ENCODE measurements around the gene GJA10.

GJA10 gene

GRCh38 chr6:89932245-89932802 is 38.1 kb downstream of the GJA10 start:
- TF ChIP-seq GATA1 (IDR thresholded peaks at IDR 0.05; ENCODE audit: low read depth, low read length), result no peak
- TF ChIP-seq POLR2A (IDR thresholded peaks at IDR 0.05; ENCODE audit: low read length), result no peak
- DNase-seq, result peak in 1 of 2 experiments; percentile 13

- TF ChIP-seq GATA1 (IDR thresholded peaks at IDR 0.05; ENCODE audit: low read depth, low read length) (no peak), POLR2A (IDR thresholded peaks at IDR 0.05; ENCODE audit: low read length) (no peak)
Measured at GRCh38 chr6:89934685-89935366, 40.6 kb downstream of the GJA10 start.

GRCh38 chr6:89936177-89936576 is 41.9 kb downstream of the GJA10 start:
- TF ChIP-seq POLR2A (IDR thresholded peaks at IDR 0.05; ENCODE audit: low read length) (no peak), GATA1 (IDR thresholded peaks at IDR 0.05; ENCODE audit: low read depth, low read length) (no peak)
- peak in 1 of 2 experiments; percentile 19 for DNase-seq

More at GRCh38 chr6:89934685-89935366, 40.6 kb downstream of the GJA10 start:
- DNase-seq, result no peak

GRCh38 chr6:89938014-89938413 is 43.7 kb downstream of the GJA10 start:
- no peak for TF ChIP-seq GATA1 (IDR thresholded peaks at IDR 0.05; ENCODE audit: low read depth, low read length)
- no peak for TF ChIP-seq POLR2A (IDR thresholded peaks at IDR 0.05; ENCODE audit: low read length)
- no peak for DNase-seq

GRCh38 chr6:89939144-89939543 is 44.9 kb downstream of the GJA10 start:
- DNase-seq, result no peak
- TF ChIP-seq POLR2A (IDR thresholded peaks at IDR 0.05; ENCODE audit: low read length) (no peak), GATA1 (IDR thresholded peaks at IDR 0.05; ENCODE audit: low read depth, low read length) (no peak)

GRCh38 chr6:89940225-89941027 is 46.2 kb downstream of the GJA10 start:
- no peak for TF ChIP-seq GATA1 (IDR thresholded peaks at IDR 0.05; ENCODE audit: low read depth, low read length)
- TF ChIP-seq POLR2A (IDR thresholded peaks at IDR 0.05; ENCODE audit: low read length), result no peak
- DNase-seq, result peak; percentile 73 to 85

- no peak for DNase-seq
- no peak for TF ChIP-seq GATA1 (IDR thresholded peaks at IDR 0.05; ENCODE audit: low read depth, low read length)
- no peak for TF ChIP-seq POLR2A (IDR thresholded peaks at IDR 0.05; ENCODE audit: low read length)
Measured at GRCh38 chr6:89941031-89941762, 46.9 kb downstream of the GJA10 start.

GRCh38 chr6:89941763-89942497 is 47.7 kb downstream of the GJA10 start:
- DNase-seq, result no peak
- TF ChIP-seq POLR2A (IDR thresholded peaks at IDR 0.05; ENCODE audit: low read length), result no peak
- no peak for TF ChIP-seq GATA1 (IDR thresholded peaks at IDR 0.05; ENCODE audit: low read depth, low read length)

- no peak for DNase-seq
- TF ChIP-seq POLR2A (IDR thresholded peaks at IDR 0.05; ENCODE audit: low read length), result no peak
- no peak for TF ChIP-seq GATA1 (IDR thresholded peaks at IDR 0.05; ENCODE audit: low read depth, low read length)
Measured at GRCh38 chr6:89942601-89943000, 48.3 kb downstream of the GJA10 start.

- TF ChIP-seq POLR2A (IDR thresholded peaks at IDR 0.05; ENCODE audit: low read length) (no peak), GATA1 (IDR thresholded peaks at IDR 0.05; ENCODE audit: low read depth, low read length) (no peak)
- no peak for DNase-seq
Measured at GRCh38 chr6:89944181-89944755, 50.0 kb downstream of the GJA10 start.

- peak; percentile 23 to 42 for DNase-seq
- TF ChIP-seq POLR2A (IDR thresholded peaks at IDR 0.05; ENCODE audit: low read length) (no peak), GATA1 (IDR thresholded peaks at IDR 0.05; ENCODE audit: low read depth, low read length) (no peak)
Measured at GRCh38 chr6:89944826-89945407, 50.6 kb downstream of the GJA10 start.

All from erythroblast (primary cell).